ENCODE measurements around the gene SOX1. TPM values are rescaled to one million over a fixed set of nuclear protein-coding genes. Genes with fewer than 3 reads are reported as not detected.
A peak's percentile ranks its signal among the peaks of the same experiment; 100 is the strongest.

Gene SOX1
- total and polyA plus RNA-seq, 5 experiments from 2014 or later = not detected

DNA sequence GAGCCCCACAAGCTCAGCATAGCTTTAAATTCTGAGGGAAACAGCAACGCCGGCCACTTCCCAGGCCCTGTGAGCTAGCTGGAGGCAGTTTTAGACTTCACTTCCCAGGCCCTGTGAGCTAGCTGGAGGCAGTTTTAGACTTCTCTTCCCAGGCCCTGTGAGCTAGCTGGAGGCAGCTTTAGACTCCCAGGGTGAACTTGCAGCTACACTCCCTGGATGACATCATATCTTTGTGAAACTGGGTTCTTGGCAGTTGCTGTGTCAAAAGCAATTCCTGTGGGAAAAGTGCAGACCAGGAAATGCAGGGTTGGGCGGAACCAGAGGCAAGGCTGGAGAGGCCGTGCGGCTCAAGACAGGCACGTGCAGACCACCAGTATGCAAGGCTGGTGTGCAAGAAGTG, 12.7 kb downstream of the SOX1 start:
- Mint-ChIP-seq H3K36me3 (peaks cover 0 to 40% (median 9%) of the 10 kb centered on the region in 3 donors), H3K4me1 (peaks cover 0 to under 1% (median 0%) of the 10 kb centered on the region in 4 donors), H3K4me3 (no peak overlapping the region), H3K9me3 (peaks cover 14 to 32% (median 22%) of the 10 kb centered on the region in 9 donors), H3K27ac (no peak overlapping the region), H3K27me3 (peaks cover 32 to 60% (median 41%) of the 10 kb centered on the region in 5 donors)
- ATAC-seq (no peak), DNase-seq (no peak)
- POLR2A ChIA-PET = no interaction called here

GRCh38 chr13:112083971-112084370, 17.0 kb downstream of the SOX1 start:
- H3K4me1 Mint-ChIP-seq = no peaks in the 10 kb centered on the region
- peaks cover 17 to 47% (median 27%) of the 10 kb centered on the region in 9 donors for H3K9me3 Mint-ChIP-seq
- no peak for ATAC-seq
- POLR2A ChIA-PET = no interaction called here
- peaks cover 14 to 60% (median 33%) of the 10 kb centered on the region in 5 donors for H3K27me3 Mint-ChIP-seq
- no peak overlapping the region for H3K4me3 Mint-ChIP-seq
- no peak for DNase-seq
- H3K36me3 Mint-ChIP-seq = peaks cover 0 to 40% (median 9%) of the 10 kb centered on the region in 3 donors
- no peak overlapping the region for H3K27ac Mint-ChIP-seq

DNA sequence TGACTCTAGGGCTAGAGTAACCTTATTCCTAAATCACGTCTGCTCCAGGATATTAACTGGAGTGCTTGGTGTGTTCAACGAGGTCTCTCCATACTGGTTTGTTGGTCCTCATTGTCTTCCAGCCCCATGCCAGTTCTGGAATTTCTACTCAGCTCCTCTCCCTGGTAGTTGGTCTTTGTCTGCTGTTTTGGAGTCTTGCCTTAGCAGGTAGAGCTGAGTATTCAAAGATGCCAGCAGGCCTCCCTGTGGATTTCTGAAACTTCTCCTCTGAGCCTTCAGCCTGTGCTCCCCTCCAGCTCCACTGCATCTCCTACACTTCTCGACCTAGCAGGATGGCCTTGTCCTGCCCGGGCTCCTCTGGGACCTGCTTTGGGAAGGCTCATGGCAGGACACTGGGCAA, 25.5 kb downstream of the SOX1 start:
- no peak for ATAC-seq
- Mint-ChIP-seq H3K27me3 (peaks cover 12 to 64% (median 36%) of the 10 kb centered on the region in 5 donors), H3K4me1 (peaks cover 0 to 2% (median 0%) of the 10 kb centered on the region in 4 donors), H3K27ac (no peak overlapping the region), H3K4me3 (no peak overlapping the region), H3K9me3 (peaks cover 0 to 3% (median 0%) of the 10 kb centered on the region in 9 donors), H3K36me3 (peaks cover 0 to 8% (median 0%) of the 10 kb centered on the region in 3 donors)
- DNase-seq = no peak
- POLR2A ChIA-PET = no interaction called here

- ATAC-seq (no peak), DNase-seq (no peak)
- peaks cover 20 to 78% (median 29%) of the 10 kb centered on the region in 5 donors for H3K27me3 Mint-ChIP-seq
- peaks cover 0 to 1% (median 0%) of the 10 kb centered on the region in 9 donors for H3K9me3 Mint-ChIP-seq
- peak overlapping the region in 1 of 10 donors; percentile 49 for H3K4me3 Mint-ChIP-seq
- peaks cover 0 to 2% (median 0%) of the 10 kb centered on the region in 4 donors for H3K4me1 Mint-ChIP-seq
- POLR2A ChIA-PET = no interaction called here
- H3K27ac Mint-ChIP-seq = no peak overlapping the region
- H3K36me3 Mint-ChIP-seq = peaks cover 0 to 4% (median 0%) of the 10 kb centered on the region in 3 donors
Observed at GRCh38 chr13:112095354-112095753, 28.4 kb downstream of the SOX1 start.

GRCh38 chr13:112096959-112097358, 30.0 kb downstream of the SOX1 start:
- DNase-seq = no peak
- peaks cover 0 to 2% (median 0%) of the 10 kb centered on the region in 4 donors for H3K4me1 Mint-ChIP-seq
- POLR2A ChIA-PET = no interaction called here
- ATAC-seq = no peak
- peaks cover 27 to 94% (median 42%) of the 10 kb centered on the region in 5 donors for H3K27me3 Mint-ChIP-seq
- H3K27ac Mint-ChIP-seq = no peak overlapping the region
- H3K9me3 Mint-ChIP-seq = peaks cover 0 to 1% (median 0%) of the 10 kb centered on the region in 9 donors
- H3K36me3 Mint-ChIP-seq = peaks cover 0 to 4% (median 0%) of the 10 kb centered on the region in 3 donors
- no peak overlapping the region for H3K4me3 Mint-ChIP-seq

DNA sequence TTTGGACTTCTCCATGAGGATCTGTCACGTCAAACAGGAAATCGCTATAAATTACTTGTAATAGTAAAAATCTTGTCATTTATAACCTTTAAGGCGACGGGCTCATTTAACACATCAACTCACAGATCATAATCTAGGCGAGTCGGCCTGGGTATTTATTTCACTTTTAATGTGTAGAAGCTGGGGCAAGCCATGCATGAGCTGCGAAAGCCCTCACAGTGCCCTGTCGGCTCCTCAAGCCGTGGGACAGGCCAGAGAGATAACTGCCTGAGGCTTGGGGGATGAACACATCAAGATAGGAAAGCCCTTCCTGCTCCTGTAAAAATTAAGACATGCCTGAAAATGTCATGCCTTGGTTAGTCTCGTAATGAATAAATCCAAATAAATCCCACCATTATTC, 30.8 kb downstream of the SOX1 start:
- peaks cover 29 to 95% (median 45%) of the 10 kb centered on the region in 5 donors for H3K27me3 Mint-ChIP-seq

DNA sequence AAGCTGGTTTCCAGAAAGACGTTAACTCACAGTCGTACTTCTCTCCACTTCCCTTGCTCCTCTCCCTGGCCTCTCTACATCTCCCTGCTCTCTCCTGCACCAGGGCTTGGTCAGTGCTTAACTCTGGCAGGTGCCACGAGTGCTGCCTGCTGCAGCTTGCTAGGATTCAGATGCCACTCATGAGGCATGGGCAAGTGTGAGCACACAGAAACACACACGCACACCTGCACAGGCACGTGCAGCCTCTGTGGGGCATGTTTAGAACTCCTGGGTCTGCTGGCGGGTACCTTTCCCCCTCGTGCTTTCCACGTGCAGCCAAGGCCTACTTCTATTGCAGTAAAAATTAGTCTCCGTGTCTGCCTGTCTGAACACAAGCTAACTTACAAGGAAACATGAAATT, 31.8 kb downstream of the SOX1 start:
- Mint-ChIP-seq H3K4me1 (peaks cover 0 to 2% (median under 1%) of the 10 kb centered on the region in 4 donors), H3K27me3 (peaks cover 28 to 94% (median 43%) of the 10 kb centered on the region in 5 donors), H3K4me3 (no peak overlapping the region), H3K36me3 (peaks cover 0 to 4% (median 0%) of the 10 kb centered on the region in 3 donors), H3K9me3 (peaks cover 0 to 1% (median 0%) of the 10 kb centered on the region in 9 donors), H3K27ac (no peak overlapping the region)
- POLR2A ChIA-PET = no interaction called here
- no peak for DNase-seq
- no peak for ATAC-seq

More for the DNA sequence above, 30.8 kb downstream of the SOX1 start:
- H3K27ac Mint-ChIP-seq = no peak overlapping the region
- H3K4me3 Mint-ChIP-seq = no peak overlapping the region
- H3K36me3 Mint-ChIP-seq = peaks cover 0 to 4% (median 0%) of the 10 kb centered on the region in 3 donors
- DNase-seq = no peak
- ATAC-seq = no peak
- H3K9me3 Mint-ChIP-seq = peaks cover 0 to 1% (median 0%) of the 10 kb centered on the region in 9 donors
- H3K4me1 Mint-ChIP-seq = peaks cover 0 to 2% (median under 1%) of the 10 kb centered on the region in 4 donors
- POLR2A ChIA-PET = no interaction called here

DNA sequence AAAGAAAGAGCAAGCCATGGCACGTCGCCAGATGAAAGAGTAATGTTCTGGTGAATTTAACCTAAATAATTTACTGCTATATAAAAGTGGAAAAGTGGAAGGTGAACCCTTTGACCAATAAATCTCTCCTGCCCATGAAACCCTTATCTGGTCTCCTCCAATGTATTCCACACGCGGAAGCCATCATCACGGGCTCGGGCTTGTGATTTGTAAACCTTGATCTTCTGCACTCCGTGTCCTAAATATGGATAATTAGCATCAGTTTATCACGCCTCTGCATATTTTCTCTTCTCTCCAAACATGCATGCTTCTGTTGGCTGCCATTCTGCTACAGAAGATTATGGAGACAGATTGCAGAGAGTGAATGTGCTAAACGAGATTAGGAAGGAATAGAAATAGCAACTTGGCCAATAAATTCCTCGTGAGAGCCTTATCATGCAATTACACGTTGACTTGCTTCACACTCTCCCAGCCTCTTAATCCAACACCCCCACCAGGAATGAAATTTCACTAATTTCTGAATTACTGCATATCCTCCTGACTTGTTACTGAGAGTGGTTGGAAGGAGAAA, 34.5 kb downstream of the SOX1 start:
- POLR2A ChIA-PET = no interaction called here
- Mint-ChIP-seq H3K36me3 (peaks cover 0 to 4% (median 0%) of the 10 kb centered on the region in 3 donors), H3K4me3 (no peak overlapping the region), H3K27ac (no peak overlapping the region), H3K4me1 (peaks cover 0 to 8% (median under 1%) of the 10 kb centered on the region in 4 donors), H3K9me3 (no peaks in the 10 kb centered on the region), H3K27me3 (peaks cover 35 to 81% (median 38%) of the 10 kb centered on the region in 5 donors)
- ATAC-seq (no peak), DNase-seq (no peak)

- no peak for DNase-seq
- Mint-ChIP-seq H3K4me1 (peaks cover 0 to 8% (median under 1%) of the 10 kb centered on the region in 4 donors), H3K4me3 (no peak overlapping the region)
Observed at GRCh38 chr13:112102243-112102642, 35.3 kb downstream of the SOX1 start.

GRCh38 chr13:112103260-112103838, 36.4 kb downstream of the SOX1 start:
- H3K27me3 Mint-ChIP-seq = peaks cover 33 to 80% (median 45%) of the 10 kb centered on the region in 5 donors
- POLR2A ChIA-PET = no interaction called here

More at GRCh38 chr13:112102243-112102642, 35.3 kb downstream of the SOX1 start:
- no peak for ATAC-seq
- Mint-ChIP-seq H3K36me3 (no peaks in the 10 kb centered on the region), H3K27ac (no peak overlapping the region), H3K27me3 (peaks cover 35 to 77% (median 42%) of the 10 kb centered on the region in 5 donors), H3K9me3 (no peaks in the 10 kb centered on the region)
- POLR2A ChIA-PET = no interaction called here

GRCh38 chr13:112103961-112104880, 37.3 kb downstream of the SOX1 start:
- POLR2A ChIA-PET = no interaction called here
- Mint-ChIP-seq H3K4me1 (peaks cover 0 to 8% (median under 1%) of the 10 kb centered on the region in 4 donors), H3K27ac (no peak overlapping the region), H3K9me3 (no peaks in the 10 kb centered on the region), H3K36me3 (peaks cover 0 to 5% (median 0%) of the 10 kb centered on the region in 3 donors), H3K4me3 (no peak overlapping the region), H3K27me3 (peaks cover 35 to 80% (median 50%) of the 10 kb centered on the region in 5 donors)
- no peak for DNase-seq
- ATAC-seq = no peak

More at GRCh38 chr13:112103260-112103838, 36.4 kb downstream of the SOX1 start:
- ATAC-seq (no peak), DNase-seq (no peak)
- Mint-ChIP-seq H3K9me3 (no peaks in the 10 kb centered on the region), H3K27ac (no peak overlapping the region), H3K36me3 (no peaks in the 10 kb centered on the region), H3K4me3 (no peak overlapping the region), H3K4me1 (peaks cover 0 to 8% (median under 1%) of the 10 kb centered on the region in 4 donors)

DNA sequence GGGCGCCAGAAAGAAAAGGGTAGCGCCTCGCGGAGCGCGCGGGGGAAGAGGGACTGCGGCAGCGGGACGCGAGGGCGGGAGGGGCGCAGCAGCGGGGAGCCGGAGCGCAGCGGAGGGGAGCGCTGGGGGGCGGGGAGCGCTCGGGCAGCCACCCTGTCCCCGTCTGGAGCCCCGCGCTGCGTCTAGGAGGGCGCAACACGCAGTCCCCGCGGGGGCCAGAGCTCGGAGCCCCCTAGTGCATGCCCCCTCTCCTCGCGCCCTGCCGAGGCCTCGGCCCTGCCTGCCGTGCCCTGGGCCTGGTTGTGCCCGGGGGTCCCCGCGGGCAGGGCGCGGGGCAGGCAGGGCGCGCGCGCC, 37.9 kb downstream of the SOX1 start:
- no peak for DNase-seq
- Mint-ChIP-seq H3K27ac (no peak overlapping the region), H3K36me3 (peaks cover 0 to 5% (median 0%) of the 10 kb centered on the region in 3 donors), H3K4me3 (no peak overlapping the region), H3K27me3 (peaks cover 32 to 80% (median 51%) of the 10 kb centered on the region in 5 donors), H3K4me1 (peaks cover 0 to 8% (median under 1%) of the 10 kb centered on the region in 4 donors), H3K9me3 (no peaks in the 10 kb centered on the region)
- no peak for ATAC-seq
- POLR2A ChIA-PET = no interaction called here
